ENCODE results near the gene KCNIP1.

DNA sequence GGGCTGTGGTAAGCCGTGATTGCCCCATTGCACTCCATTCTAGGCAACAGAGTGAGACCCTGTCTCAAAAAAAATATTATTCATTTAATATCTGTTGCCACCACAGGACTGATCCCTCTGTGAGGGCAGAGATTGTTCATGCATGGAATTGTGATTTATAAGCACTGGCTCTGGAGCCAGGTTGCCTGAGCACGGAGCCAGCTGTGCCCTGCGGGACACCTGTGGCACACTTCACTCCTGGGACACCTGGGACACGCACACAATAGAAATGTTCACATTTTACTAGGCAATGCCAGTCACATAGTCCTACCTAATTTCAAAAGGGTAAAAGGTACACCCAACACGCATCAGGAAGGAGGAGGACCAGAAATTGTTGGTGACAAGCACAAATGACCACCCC is 196.7 kb downstream of the KCNIP1 start:
- TF ChIP-seq EP300 (IDR thresholded peaks at IDR 0.05) = no peak
- no peak for TF ChIP-seq CTCF (IDR thresholded peaks at IDR 0.05)
- TF ChIP-seq POLR2A (IDR thresholded peaks at IDR 0.05) = no peak
- TF ChIP-seq POLR2AphosphoS5 (IDR thresholded peaks at IDR 0.05) = no peak

Data from gastroesophageal sphincter (tissue), 3 donors.